Activated CD8-positive, alpha-beta memory T cell treated with anti-CD3 and anti-CD28 coated beads, Interleukin-2, amount 50 U/mL, for 4 hours (primary cell): ENCODE results near the gene TRIM5.
"Not testable (repeated sequence)": the region's sequence is repeated elsewhere in the genome, so short reads cannot be mapped to it uniquely, and the experiment has no call there.

ENCODE experiments used
- DNase-seq: peaks from one replicate; pipeline ENCODE4 v3.0.0-alpha.2; 2020

The TRIM5 gene, protein sequence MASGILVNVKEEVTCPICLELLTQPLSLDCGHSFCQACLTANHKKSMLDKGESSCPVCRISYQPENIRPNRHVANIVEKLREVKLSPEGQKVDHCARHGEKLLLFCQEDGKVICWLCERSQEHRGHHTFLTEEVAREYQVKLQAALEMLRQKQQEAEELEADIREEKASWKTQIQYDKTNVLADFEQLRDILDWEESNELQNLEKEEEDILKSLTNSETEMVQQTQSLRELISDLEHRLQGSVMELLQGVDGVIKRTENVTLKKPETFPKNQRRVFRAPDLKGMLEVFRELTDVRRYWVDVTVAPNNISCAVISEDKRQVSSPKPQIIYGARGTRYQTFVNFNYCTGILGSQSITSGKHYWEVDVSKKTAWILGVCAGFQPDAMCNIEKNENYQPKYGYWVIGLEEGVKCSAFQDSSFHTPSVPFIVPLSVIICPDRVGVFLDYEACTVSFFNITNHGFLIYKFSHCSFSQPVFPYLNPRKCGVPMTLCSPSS

DNA sequence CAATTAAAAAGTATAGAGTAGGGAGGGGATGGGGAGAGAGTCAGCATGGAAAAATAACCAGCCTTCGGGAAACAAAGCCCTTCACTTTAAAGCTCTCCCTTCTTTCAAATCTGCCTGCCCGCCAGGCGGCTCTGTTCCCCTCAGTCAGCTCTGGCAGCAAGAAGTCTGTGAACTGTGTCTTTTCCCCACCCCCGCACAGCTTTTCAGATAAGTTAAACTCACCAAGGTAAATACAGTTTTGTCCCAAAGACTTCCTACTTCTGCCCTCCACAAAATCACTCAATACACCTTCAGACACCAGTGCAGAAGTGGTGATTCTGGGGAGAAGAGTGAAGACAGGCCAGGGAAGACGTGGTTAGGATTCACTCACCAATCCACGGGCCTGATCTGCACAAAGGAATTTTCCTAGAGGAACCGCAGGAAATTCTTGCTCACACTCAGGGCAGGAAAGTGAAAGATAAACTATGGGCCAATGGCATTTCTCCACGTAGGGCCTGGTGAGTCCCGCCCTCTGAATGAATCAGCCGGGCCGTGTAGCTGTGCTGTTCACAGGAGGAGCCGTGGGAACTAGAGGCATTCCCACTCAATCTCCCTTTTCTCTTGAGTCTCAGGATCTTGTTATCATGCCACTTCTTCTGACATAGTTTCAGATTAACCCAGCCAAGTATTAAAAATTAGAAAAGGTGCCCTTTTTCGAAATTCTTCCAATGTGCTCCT lies at the start of gene TRIM5:
Gene TRIM5, minus strand, starts transcription at position 429 of the 717 bp plus-strand sequence. CDS start 4,897 bp downstream, outside the sequence.
- DNase-seq: peak; percentile 77

- DNase-seq: no peak
These were observed 42.8 kb upstream of the TRIM5 start for GRCh38 chr11:5727691-5728090.

DNA sequence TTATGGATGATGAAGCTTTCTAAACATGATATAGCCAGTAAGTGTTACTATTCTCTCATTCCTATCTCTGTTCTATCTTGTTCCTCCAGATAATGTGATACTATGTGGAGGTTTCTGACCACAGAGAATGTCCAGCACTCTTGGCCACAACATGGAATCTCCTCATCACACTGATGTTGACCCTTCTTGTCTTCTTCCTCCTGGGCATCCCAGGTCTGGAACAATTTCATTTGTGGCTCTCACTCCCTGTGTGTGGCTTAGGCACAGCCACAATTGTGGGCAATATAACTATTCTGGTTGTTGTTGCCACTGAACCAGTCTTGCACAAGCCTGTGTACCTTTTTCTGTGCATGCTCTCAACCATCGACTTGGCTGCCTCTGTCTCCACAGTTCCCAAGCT lies 41.5 kb upstream of the TRIM5 start:
- no peak for DNase-seq

- DNase-seq: no peak
These were observed 37.7 kb upstream of the TRIM5 start for GRCh38 chr11:5722622-5723021.

DNA sequence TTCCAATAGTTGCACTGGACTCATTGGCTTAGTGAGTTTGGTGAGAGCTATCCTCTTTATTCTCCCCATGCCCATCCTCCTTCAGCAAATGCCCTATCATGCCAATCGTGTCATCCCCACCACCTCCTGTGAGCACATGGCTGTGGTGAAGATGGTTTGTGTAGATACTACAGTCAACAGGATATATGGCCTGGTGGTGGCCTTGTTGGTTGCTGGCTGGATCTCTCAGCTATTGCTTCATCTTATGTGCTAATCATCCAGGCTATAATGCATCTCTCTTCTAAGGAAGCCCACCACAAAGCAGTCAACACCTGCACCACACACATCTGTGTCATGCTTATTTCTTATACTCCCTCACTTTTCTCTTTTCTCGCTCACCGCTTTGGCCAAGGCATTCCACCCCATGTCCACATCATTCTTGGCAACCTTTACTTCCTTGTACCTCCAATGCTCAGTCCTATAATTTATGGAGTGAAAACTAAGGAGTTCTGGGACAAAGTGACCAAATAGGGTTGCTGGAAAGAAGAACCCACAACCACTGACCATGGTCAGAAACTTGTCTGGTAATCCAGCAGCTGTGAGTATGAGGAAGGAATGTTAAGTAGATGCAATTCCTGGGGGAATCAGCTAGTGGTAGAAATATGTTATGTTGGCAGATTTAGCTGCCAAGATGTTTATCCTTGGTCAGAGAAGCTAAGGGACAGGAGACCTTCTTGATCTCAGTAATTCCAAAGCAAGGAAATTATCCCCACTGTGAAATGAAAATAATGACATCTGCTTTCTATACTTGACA lies 35.0 kb upstream of the TRIM5 start:
- DNase-seq: no peak

DNA sequence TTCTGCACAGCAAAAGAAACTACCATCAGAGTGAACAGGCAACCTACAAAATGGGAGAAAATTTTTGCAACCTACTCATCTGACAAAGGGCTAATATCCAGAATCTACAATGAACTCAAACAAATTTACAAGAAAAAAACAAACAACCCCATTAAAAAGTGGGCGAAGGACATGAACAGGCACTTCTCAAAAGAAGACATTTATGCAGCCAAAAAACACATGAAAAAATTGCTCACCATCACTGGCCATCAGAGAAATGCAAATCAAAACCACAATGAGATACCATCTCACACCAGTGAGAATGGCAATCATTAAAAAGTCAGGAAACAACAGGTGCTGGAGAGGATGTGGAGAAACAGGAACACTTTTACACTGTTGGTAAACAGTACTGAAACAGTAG lies 31.6 kb upstream of the TRIM5 start:
- DNase-seq: not testable (repeated sequence)

DNA sequence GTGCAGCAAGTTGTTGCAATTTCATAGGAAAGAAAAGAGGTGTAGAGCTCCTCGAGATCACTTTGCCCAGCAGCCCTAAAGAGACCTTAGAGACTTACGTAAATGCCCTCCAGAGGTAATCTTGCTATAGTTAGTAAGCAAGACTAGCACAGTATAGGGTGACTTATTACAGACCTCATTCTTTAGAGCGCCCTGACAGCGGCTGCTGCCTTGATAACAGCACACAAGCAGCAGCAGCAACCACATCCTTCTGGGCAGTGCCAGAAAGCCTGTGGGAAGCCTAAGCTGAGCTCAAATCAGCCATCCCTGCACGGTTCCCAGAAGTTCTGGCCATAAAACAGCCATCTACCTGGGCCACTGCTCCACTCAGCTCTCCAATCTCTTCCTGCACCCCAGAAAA lies 28.8 kb upstream of the TRIM5 start:
- no peak for DNase-seq

GRCh38 chr11:5712507-5712906 lies 27.6 kb upstream of the TRIM5 start:
- no peak for DNase-seq

- DNase-seq: no peak
These were observed 20.8 kb upstream of the TRIM5 start for GRCh38 chr11:5705688-5706087.

- no peak for DNase-seq
These were observed 19.1 kb upstream of the TRIM5 start for GRCh38 chr11:5703741-5704536.

DNA sequence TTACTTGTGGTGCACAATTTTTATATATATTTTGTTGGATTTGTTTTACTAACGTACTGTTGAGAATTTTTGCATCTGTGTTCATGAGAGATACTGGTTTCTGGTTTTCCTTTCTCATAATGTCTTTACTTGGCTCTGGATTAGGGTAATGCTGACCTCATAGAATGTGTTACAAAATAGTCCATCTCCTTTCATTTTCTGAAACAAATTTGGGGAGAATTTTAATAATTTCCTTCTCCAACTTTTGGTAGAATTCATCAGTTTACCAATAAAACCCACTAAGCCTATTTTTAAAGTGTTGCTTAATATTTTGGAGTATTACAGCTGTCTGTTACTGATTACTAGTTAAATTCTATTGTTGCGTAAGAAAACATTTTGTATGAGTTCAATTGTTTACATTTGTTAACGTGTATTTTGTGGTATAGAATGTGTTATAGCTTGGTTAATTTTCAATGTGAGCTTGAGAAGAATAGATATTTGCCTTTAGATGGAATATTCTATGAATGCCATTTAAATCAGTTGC lies 16.2 kb upstream of the TRIM5 start:
- no peak for DNase-seq

GRCh38 chr11:5700421-5701054 lies 15.7 kb upstream of the TRIM5 start:
- DNase-seq: no peak

GRCh38 chr11:5698281-5698680 lies 13.4 kb upstream of the TRIM5 start:
- DNase-seq: no peak

DNA sequence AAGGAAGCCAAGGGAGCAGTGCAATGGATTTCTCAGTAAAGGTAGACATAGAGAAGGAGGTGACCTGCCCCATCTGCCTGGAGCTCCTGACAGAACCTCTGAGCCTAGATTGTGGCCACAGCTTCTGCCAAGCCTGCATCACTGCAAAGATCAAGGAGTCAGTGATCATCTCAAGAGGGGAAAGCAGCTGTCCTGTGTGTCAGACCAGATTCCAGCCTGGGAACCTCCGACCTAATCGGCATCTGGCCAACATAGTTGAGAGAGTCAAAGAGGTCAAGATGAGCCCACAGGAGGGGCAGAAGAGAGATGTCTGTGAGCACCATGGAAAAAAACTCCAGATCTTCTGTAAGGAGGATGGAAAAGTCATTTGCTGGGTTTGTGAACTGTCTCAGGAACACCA lies 11.3 kb upstream of the TRIM5 start:
- DNase-seq: no peak

GRCh38 chr11:5695580-5695979 lies 10.7 kb upstream of the TRIM5 start:
- no peak for DNase-seq

- no peak for DNase-seq
These were observed 9.8 kb upstream of the TRIM5 start for GRCh38 chr11:5694642-5695041.

- DNase-seq: no peak
These were observed 7.1 kb upstream of the TRIM5 start for GRCh38 chr11:5691964-5692361.

DNA sequence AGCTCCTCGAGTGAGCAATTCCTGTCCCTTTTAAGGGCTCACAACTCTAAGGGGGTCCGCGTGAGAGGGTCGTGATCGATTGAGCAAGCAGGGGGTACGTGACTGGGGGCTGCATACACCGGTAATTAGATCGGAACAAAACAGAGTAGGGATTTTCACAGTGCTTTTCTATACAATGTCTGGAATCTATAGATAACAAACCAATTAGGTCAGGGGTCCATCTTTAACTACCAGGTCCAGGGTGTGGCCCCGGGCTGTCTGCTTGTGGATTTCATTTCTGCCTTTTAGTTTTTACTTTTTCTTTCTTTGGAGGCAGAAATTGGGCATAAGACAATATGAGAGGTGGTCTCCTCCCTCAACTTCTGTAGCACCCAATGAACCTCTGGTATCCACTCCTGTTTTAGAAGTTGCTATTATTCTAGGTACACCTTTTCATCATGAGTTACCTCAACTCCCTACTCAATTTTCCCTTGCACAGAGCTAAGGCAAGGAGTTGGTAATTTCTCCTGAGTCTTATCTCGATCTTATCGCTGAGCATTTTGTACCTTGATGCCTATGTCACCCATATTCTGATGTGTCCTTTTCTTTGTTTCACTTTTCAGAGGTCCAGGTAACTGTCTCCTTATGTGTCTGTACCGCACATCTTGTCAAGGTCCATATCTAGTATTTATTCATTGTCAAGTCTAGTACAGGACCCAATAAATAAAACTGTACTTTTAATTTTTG lies 6.5 kb upstream of the TRIM5 start:
- not testable (repeated sequence) for DNase-seq

GRCh38 chr11:5690736-5691135 lies 5.9 kb upstream of the TRIM5 start:
- DNase-seq: no peak

DNA sequence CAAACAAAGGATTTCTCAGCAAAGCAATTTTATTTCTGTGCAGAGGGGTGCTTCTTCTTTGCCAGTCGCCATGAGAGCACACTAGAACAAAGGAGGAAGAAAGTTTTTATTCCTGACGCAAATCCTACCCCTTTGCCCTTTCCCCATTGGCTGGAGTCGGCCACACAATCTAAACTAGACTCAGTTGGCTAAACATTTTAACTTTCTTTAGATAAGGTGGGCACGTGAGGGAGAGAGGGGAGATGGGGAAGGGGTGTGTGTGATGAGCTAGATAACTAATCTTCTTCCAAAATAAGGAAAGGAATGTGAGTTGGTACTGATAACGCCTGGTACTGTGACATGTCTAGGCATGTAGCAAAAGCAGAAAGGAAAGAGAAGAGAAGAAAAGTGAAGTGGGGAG lies 5.3 kb upstream of the TRIM5 start:
- DNase-seq: no peak

DNA sequence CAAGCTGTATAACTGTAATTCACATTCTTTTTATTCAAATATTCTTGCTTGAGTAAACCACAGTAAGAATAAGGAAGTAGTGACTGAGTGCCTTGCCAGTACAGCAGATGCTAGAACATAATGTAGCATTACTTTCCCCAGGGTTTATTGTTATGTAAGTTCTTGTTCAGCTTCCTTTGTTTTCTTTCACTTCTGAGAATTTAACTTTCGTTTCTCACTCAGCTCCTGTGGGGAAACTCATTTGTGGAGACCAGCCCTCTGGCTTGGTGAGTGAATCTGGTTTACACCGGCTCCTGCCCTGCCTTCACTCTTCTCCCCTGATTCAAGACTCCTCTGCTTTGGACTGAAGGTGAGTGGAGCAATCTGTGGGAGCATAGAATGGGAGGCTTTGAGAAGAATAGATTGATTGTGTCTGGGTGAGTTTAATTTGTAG lies 4.7 kb upstream of the TRIM5 start, which contains the start of gene TRIM22:
Gene TRIM22, plus strand, starts transcription at position 240 of the 433 bp plus-strand sequence. CDS start 6,443 bp downstream, outside the sequence.
- DNase-seq: peak; percentile 32
